GM12874 (cell line): ENCODE data around the gene ARNT2.

Experiments used
- TF ChIP-seq, protein P1 (sequence below): IDR thresholded peaks from 2 replicates; pipeline ENCODE4 v1.5.1; 2011; ENCODE audit warnings: low read depth, mild to moderate bottlenecking, control low read depth, low read length, moderate library complexity; ENCODE audit not compliant: insufficient read depth

Gene ARNT2

DNA sequence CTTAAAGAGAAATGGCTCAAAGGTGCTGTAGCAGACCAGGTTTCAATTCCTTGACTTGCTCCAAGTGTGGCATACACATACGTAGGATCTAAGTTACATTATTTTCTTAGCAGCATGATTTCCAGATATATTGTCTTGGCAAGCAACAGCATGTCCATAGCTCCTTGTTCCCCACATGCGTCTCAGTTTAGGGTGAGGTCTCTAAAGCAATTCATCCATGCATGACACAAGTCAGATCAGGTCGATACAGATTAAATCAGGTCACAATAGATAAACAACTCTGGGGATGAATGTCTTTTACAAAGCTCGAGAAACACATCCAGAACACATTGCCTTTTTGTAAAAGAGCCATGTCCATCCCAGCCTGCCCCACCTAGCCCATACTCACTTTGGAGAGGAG is 182.0 kb downstream of the ARNT2 start:
- TF ChIP-seq, protein P1, sequence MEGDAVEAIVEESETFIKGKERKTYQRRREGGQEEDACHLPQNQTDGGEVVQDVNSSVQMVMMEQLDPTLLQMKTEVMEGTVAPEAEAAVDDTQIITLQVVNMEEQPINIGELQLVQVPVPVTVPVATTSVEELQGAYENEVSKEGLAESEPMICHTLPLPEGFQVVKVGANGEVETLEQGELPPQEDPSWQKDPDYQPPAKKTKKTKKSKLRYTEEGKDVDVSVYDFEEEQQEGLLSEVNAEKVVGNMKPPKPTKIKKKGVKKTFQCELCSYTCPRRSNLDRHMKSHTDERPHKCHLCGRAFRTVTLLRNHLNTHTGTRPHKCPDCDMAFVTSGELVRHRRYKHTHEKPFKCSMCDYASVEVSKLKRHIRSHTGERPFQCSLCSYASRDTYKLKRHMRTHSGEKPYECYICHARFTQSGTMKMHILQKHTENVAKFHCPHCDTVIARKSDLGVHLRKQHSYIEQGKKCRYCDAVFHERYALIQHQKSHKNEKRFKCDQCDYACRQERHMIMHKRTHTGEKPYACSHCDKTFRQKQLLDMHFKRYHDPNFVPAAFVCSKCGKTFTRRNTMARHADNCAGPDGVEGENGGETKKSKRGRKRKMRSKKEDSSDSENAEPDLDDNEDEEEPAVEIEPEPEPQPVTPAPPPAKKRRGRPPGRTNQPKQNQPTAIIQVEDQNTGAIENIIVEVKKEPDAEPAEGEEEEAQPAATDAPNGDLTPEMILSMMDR: no peak

DNA sequence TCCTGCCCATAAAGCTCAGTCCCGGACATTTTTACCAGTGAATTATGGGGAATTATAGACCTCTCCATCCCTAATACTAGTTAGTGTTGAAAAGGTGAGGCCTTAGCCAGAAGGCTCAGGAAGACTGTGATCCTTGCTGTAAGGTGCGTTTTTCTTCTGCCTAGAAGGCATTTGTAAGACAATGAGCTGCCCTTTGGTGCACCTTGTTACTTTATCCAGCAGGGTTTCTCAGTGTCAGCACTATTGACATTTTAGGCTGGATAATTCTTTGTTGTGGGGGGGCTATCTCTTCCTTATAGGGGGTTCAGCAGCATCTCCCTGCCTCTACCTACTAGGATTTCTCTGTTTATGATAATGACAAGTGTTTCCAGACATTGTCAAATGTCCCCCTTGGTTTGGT is 182.8 kb downstream of the ARNT2 start:
- TF ChIP-seq, protein P1: no peak

DNA sequence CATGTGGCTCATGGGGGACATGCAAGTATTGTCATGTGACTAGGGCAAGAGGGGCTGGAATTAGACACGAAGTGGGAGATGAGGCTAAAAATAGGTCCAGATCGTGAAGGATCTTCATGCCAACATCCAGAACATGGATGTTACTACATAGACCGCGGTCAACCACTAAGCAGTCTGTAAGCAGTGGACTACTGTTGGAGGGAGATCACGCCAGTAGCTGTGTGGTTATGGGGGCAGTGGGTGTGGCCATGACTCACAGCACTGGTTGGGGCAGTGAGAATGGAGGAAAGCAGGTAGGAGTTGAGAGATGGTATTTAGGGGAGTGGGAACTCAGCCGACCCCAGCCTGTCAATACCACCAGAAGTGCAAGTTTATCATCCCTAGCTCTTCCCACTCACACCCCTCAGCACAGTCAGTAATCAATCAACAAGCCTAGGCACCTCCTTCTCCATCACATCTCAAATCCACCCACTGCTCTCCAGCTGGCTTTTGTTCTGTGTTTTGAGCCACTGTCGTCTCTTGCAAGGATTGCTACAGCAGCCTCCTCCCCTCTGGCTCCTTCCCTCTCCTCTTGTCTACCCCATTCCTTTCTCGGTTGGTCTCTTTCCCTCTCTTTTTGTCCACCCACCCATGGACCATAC is 183.8 kb downstream of the ARNT2 start:
- TF ChIP-seq, protein P1: no peak

DNA sequence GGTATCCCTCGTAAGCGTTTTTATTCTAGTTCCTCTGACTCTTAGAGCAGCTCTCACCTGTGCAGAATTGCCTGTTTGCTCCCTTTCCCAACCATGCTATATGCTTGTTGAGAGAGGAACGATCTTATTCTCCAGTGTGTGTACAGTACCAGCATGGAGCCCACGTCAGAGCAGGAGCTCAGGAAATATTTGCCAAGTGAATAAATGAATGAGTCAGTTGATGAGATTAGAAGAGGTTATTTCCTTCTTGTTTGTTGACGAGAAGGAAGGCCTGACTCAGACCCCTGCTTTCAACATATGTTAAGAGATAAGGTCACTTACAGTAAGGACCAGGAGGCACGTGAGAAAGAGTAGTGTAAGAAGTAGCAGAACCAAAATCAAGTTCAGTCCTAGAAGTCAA is 184.6 kb downstream of the ARNT2 start:
- TF ChIP-seq, protein P1: no peak

DNA sequence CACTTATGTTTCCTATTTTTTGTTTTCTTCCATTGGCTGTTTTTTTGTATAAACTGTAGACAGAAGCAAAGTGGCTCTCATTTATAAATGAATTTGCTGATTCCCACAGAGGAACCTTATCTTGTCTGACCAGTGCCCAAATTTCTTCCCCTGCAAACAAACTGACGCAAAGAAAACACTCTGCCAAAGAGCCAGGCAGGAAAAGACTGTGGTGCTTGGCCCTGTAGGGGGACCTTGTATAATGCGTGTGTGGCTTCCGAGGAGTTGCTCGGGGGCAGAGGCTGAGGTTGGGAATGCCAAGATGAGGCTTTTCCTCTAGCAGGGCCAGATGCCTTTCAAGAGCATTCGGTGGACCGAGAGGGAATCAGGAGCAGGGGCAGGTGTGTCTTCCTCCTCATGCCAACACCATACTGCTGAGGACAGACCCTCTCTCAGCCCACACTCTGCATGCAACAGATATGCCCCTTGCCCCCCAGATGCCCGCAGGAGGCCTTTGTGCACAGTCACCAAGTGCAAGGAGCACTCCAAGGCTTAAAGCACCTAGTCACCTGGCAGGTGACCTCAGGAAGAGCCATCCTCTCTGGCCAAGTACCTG is 186.7 kb downstream of the ARNT2 start:
- TF ChIP-seq, protein P1: no peak

DNA sequence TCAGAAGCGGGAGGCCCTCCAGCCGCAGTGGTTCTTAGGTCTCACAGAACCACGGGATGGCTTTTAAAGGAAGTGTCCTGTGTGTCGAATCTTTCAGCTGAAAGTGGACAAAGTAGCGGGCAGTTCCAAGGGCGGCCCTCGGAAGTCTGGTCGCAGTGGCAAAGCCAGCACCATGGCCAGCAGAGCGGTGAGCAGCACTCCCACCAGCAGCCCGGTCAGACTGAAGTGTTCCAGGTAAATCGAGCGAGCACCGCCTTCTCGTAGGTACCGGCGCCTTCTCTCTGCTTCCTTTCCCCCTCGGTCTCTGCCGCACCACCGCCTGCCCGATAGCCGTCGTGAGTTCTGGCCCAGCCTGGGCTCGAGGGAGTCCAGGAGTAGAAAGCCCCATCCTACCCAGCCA is 187.3 kb downstream of the ARNT2 start:
- TF ChIP-seq, protein P1: no peak

DNA sequence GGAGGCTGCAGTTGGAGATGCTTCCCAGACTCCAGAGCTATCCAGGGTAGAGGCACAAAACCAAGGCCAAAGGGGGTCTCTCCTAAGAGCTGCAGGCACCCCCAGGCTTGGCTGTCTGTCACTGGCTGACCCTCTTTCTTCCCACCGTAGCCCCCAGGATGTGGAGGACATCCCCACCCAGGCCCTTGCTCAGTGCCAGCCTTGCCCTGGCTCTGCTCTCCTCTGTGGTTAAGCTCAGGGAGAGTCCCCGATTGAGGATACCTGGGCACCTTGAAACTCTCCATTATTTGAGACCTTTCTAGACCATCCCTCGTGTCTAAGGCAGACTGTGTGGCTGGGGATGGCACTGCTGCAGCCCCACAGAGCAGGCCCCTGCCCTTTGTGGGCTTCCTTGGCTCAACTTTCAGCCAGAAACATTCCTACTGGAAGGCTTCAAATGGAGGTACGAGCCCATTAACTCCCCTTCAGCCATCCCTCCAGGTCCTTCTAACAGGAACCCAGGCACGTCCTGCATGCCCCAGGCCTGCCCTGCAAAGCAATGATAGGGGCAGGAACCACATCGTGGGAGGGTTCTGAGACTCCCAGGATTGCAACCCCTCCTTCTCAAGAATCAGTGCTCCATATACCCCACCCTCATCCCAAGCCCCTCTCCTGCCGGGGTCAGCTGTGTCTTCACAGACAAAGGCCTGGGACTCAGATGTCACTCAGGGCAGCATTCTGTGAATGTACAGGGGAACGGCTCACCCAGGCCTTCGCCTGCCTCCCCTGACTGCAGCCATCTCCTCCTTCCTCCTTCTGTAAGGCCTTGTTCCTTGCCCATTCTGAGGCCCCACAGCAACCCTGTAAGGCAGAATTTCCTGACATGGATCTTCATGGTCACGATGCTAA is 188.0 kb downstream of the ARNT2 start:
- TF ChIP-seq, protein P1: no peak
